ENCODE results near the gene NAT8L. TPM values are rescaled to one million over a fixed set of nuclear protein-coding genes. Genes with fewer than 3 reads are reported as not detected.

The NAT8L gene
- total and polyA plus RNA-seq, 7 donors, result under 0.01 to 2.4 (median 0.28) TPM; not detected in 2

DNA sequence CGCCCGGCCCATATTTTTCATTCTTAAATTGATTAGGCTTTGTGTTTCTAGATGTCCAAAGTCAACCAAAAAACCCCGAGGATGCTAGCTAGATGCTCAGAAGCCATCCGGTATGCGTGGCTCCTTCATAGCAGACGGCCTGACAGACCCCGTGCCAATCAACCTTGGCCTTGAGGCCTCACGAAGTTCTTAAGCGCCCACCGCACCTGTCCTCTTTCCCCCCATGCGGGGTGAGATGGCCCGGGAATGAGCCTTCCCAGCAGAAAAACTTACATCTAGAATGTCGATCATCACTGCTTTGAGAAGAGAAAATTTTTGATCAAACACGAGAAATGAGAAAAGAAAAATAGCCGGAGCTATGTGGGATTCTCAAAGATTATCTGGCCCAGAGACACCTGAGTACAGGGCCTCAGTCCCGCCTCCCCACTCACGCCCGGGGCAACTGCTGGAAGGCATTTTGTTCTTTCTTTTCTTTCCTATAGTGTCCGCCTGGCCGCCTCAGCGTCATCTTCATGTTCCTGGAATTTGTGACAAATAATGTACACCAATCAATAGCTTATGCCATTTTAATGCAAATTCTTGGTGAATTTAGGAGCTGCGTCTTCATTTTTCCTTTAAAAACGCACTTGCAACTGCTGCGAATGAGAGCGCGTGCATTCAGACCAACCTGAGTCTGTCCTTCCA is 1.6 kb upstream of the NAT8L start:
- no peak overlapping the region for H3K4me3 ChIP-seq
- 69 to 76% methylated on average over 26 of the region's 26 CpGs for WGBS, 2 donors
- TF ChIP-seq POLR2AphosphoS5 (IDR thresholded peaks at IDR 0.05) (no peak), POLR2A (IDR thresholded peaks at IDR 0.05) (no peak), EP300 (IDR thresholded peaks at IDR 0.05) (no peak), CTCF (IDR thresholded peaks at IDR 0.05) (no peak)
- no peaks in the 10 kb centered on the region for H3K36me3 ChIP-seq
- H3K27ac ChIP-seq, result no peak overlapping the region
- no peaks in the 10 kb centered on the region for H3K9me3 ChIP-seq
- DNase-seq, result no peak
- peaks cover 32 to 88% (median 69%) of the 10 kb centered on the region in 3 donors for H3K27me3 ChIP-seq
- intact Hi-C loops (cut with DNase I), result no loop called here
- H3K4me1 ChIP-seq, result peaks cover 0 to 21% (median 16%) of the 10 kb centered on the region in 4 donors

DNA sequence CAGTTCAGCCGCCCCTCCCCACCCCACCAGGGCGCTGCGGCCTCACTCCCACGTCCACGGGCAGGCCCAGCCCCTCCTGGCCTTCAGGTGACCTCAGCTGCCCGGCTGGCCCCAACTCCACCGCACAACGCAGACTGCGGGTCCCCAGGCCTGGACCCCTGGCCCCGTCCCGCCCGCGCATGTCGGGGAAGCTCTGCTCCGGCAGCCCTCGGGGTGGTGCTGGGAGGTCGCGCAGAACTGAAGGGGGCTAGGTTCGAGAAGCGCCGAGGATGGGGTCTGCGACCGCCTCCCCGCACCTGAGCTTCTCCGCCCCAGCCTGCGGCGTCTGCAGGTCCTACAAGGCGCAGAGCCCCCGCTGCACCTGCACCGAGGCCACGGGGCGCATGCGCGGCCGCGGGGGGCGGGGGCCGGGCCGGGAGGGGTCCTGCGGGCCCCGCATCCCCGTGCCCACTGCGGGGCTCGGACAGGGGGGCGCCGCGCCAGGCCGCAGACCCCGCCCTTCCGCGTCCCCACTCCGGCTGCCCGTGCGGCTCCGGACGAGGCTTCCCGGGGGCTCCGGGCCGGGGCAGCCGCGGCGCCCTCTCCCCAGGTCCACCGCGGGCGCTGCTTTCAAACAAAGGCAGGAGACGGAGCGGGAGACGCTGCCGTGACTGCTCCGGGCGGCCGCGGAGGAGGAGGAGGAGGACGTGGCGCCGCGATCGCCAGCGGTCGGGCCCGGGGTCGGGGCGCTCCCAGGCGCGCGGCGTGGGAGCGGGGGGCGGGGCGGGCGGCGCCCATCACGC is 672 bp upstream of the NAT8L start:
- Histone ChIP-seq H3K9me3 (no peaks in the 10 kb centered on the region), H3K4me3 (peak overlapping the region in 3 of 4 donors; percentile 37 to 50 (median 44)), H3K4me1 (peaks cover 0 to 21% (median 16%) of the 10 kb centered on the region in 4 donors), H3K27me3 (peaks cover 32 to 90% (median 73%) of the 10 kb centered on the region in 3 donors), H3K27ac (no peak overlapping the region), H3K36me3 (no peaks in the 10 kb centered on the region)
- intact Hi-C loops (cut with DNase I), result no loop called here
- TF ChIP-seq EP300 (IDR thresholded peaks at IDR 0.05) (no peak), POLR2A (IDR thresholded peaks at IDR 0.05) (no peak), CTCF (IDR thresholded peaks at IDR 0.05) (no peak), POLR2AphosphoS5 (IDR thresholded peaks at IDR 0.05) (no peak)
- 1 to 4% methylated on average over 93 of the region's 93 CpGs for WGBS, 2 donors
- DNase-seq, result no peak

DNA sequence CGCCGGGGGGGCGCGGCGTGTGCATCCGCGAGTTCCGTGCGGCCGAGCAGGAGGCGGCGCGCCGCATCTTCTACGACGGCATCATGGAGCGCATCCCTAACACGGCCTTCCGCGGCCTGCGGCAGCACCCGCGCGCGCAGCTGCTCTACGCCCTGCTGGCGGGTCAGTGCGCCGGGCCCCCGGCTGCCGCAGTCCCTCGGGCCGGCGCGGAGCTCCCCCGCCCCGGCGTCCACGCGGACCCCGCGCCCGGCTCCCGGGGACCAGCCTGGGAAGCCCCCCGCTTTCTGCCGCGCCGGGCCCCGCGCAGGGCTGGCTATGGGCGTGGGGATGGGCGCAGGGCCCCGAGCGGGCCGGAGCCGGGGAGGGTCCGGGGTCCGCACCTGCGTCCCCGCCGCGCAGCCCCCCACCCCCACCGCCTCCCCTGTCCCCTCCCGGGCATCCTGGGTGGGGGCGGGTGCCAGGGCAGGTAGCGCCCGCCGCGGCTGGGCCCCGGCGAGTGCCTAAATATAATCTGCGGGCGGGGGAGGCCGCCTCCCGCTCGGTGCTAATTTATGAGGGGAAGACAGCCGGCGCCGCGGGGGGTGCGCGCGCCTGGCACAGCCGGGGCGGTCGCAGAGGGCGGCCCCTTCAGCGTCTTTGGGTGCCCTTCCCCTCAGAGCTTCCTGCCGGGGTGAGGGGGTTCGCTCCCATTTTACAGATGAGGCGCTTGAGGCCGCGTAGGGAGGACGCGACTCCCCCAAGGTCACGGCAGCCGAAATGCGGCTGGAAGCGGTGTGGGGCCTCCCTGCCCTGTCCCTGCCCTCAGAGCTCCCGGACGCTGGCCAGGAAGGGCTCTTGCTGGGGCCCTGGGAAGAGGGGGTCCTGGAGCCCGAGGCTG is 837 bp downstream of the NAT8L start:
- 4% methylated on average over 102 of the region's 102 CpGs for WGBS, 2 donors
- peaks cover 32 to 85% (median 63%) of the 10 kb centered on the region in 3 donors for H3K27me3 ChIP-seq

More for the DNA sequence above, 837 bp downstream of the NAT8L start:
- H3K27ac ChIP-seq, result no peak overlapping the region
- no peak for TF ChIP-seq EP300 (IDR thresholded peaks at IDR 0.05)
- no peak for TF ChIP-seq POLR2AphosphoS5 (IDR thresholded peaks at IDR 0.05)
- no peak for TF ChIP-seq POLR2A (IDR thresholded peaks at IDR 0.05)
- no peak for TF ChIP-seq CTCF (IDR thresholded peaks at IDR 0.05)
- no peaks in the 10 kb centered on the region for H3K9me3 ChIP-seq
- H3K4me3 ChIP-seq, result peak overlapping the region in 3 of 4 donors; percentile 37 to 50 (median 44)
- no peak for DNase-seq
- H3K4me1 ChIP-seq, result peaks cover 0 to 21% (median 16%) of the 10 kb centered on the region in 4 donors
- intact Hi-C loops (cut with DNase I), result no loop called here
- H3K36me3 ChIP-seq, result no peaks in the 10 kb centered on the region

Measured in sigmoid colon (tissue), 7 donors.